ENCODE measurements around the gene CDKN1A.
"Not testable (repeated sequence)": the region's sequence is repeated elsewhere in the genome, so short reads cannot be mapped to it uniquely, and the experiment has no call there.

The CDKN1A gene

GRCh38 chr6:36678488-36679042 is at the start of gene CDKN1A:
Gene CDKN1A (plus strand): TSS chr6:36678714. CDS start chr6:36684102, 5,388 bp downstream.
- DNase-seq: peak; percentile 77 to 80

GRCh38 chr6:36629784-36630183 is 48.7 kb upstream of the CDKN1A start:
- DNase-seq: no peak

- DNase-seq: no peak
Observed at GRCh38 chr6:36631326-36632011, 47.0 kb upstream of the CDKN1A start.

- DNase-seq: no peak
Observed at GRCh38 chr6:36633370-36633769, 45.1 kb upstream of the CDKN1A start.

GRCh38 chr6:36633915-36634314 is 44.6 kb upstream of the CDKN1A start:
- no peak for DNase-seq

GRCh38 chr6:36634317-36635108 is 44.0 kb upstream of the CDKN1A start:
- no peak for DNase-seq

- DNase-seq: no peak
Observed at GRCh38 chr6:36636283-36636682, 42.2 kb upstream of the CDKN1A start.

GRCh38 chr6:36636687-36637418 is 41.7 kb upstream of the CDKN1A start:
- no peak for DNase-seq

- DNase-seq: no peak
Observed at GRCh38 chr6:36638579-36638978, 39.9 kb upstream of the CDKN1A start.

GRCh38 chr6:36639171-36639808 is 39.2 kb upstream of the CDKN1A start:
- no peak for DNase-seq

GRCh38 chr6:36641543-36641942 is 37.0 kb upstream of the CDKN1A start:
- no peak for DNase-seq

GRCh38 chr6:36642913-36643817 is 35.3 kb upstream of the CDKN1A start:
- DNase-seq: no peak

- DNase-seq: no peak
Observed at GRCh38 chr6:36643977-36644376, 34.5 kb upstream of the CDKN1A start.

GRCh38 chr6:36649086-36649485 is 29.4 kb upstream of the CDKN1A start:
- no peak for DNase-seq

GRCh38 chr6:36649701-36650484 is 28.6 kb upstream of the CDKN1A start:
- DNase-seq: no peak

- no peak for DNase-seq
Observed at GRCh38 chr6:36650848-36651478, 27.6 kb upstream of the CDKN1A start.

GRCh38 chr6:36651659-36652379 is 26.7 kb upstream of the CDKN1A start:
- DNase-seq: no peak

- not testable (repeated sequence) for DNase-seq
Observed at GRCh38 chr6:36654469-36654868, 24.0 kb upstream of the CDKN1A start.

GRCh38 chr6:36655085-36655724 is 23.3 kb upstream of the CDKN1A start:
- no peak for DNase-seq
